Lower leg skin (tissue), 4 donors: ENCODE measurements around the gene SGIP1. TPM values are rescaled to one million over a fixed set of nuclear protein-coding genes. Genes with fewer than 3 reads are reported as not detected.

Experiments
- DNase-seq, 2 donors: peaks; one replicate each; pipeline ENCODE4 v3.0.0-alpha.2; 2019; ENCODE audit warnings: low spot score in 2 of 2
- H3K4me3 ChIP-seq: fragments of 200-600 bp; sonication (generic); 2 replicates; pipeline ENCODE4 v1.5.1; 2017; ENCODE audit warnings: mild to moderate bottlenecking, low read depth; ENCODE audit not compliant: poor library complexity, severe bottlenecking
- POLR2A ChIP-seq, 2 donors: fragments of 450-650 bp; IDR thresholded peaks; one replicate each; pipeline ENCODE4 v1.6.1; 2016 to 2017; ENCODE audit warnings: antibody characterized with exemption in 2 of 2, mild to moderate bottlenecking in 1 of 2, moderate library complexity in 1 of 2
- WGBS, 2 donors: methylation state at CpG; one replicate each; pipeline ENCODE4 v1.1.5; 2018; 5-methylcytosine and 5-hydroxymethylcytosine counted together
- intact Hi-C: fragments of 100-400 bp; cut with DNase I; formaldehyde crosslinking; loops from one replicate; pipeline ENCODE4 v1.15.0; 2023; ENCODE audit warnings: low total_unique reads
- total RNA-seq, 4 donors: library from RNA; depleted of rRNA; stranded (reverse); fragments of >200 nt; gene quantifications; one replicate each; pipeline ENCODE4 v1.1.0, GENCODE V29; 2016
- TF ChIP-seq, protein P1 (sequence below), 3 donors: fragments of 450-650 bp; IDR thresholded peaks; one replicate each; pipeline ENCODE4 v1.5.1; 2016; ENCODE audit warnings: antibody characterized with exemption in 3 of 3, mild to moderate bottlenecking in 3 of 3, moderate library complexity in 2 of 3

SGIP1 gene
- total RNA-seq, 4 donors from 2014 or later: 0.39 to 7.0 (median 2.4) TPM

GRCh38 chr1:66518654-66519053 lies 15.3 kb upstream of the SGIP1 start:
- 77 to 79% methylated on average over 2 of the region's 2 CpGs for whole genome bisulfite sequencing, 2 donors
- H3K4me3 ChIP-seq: no peak overlapping the region
- TF ChIP-seq POLR2A (IDR thresholded peaks at IDR 0.05): no peak
- TF ChIP-seq, protein P1, sequence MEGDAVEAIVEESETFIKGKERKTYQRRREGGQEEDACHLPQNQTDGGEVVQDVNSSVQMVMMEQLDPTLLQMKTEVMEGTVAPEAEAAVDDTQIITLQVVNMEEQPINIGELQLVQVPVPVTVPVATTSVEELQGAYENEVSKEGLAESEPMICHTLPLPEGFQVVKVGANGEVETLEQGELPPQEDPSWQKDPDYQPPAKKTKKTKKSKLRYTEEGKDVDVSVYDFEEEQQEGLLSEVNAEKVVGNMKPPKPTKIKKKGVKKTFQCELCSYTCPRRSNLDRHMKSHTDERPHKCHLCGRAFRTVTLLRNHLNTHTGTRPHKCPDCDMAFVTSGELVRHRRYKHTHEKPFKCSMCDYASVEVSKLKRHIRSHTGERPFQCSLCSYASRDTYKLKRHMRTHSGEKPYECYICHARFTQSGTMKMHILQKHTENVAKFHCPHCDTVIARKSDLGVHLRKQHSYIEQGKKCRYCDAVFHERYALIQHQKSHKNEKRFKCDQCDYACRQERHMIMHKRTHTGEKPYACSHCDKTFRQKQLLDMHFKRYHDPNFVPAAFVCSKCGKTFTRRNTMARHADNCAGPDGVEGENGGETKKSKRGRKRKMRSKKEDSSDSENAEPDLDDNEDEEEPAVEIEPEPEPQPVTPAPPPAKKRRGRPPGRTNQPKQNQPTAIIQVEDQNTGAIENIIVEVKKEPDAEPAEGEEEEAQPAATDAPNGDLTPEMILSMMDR (IDR thresholded peaks at IDR 0.05): no peak
- intact Hi-C loops: no loop called here
- no peak for DNase-seq

GRCh38 chr1:66519992-66520391 lies 14.0 kb upstream of the SGIP1 start:
- DNase-seq: no peak
- no peak overlapping the region for H3K4me3 ChIP-seq
- TF ChIP-seq, protein P1 (IDR thresholded peaks at IDR 0.05): no peak
- TF ChIP-seq POLR2A (IDR thresholded peaks at IDR 0.05): no peak
- intact Hi-C loops: no loop called here
- 86 to 87% methylated on average over 3 of the region's 3 CpGs for WGBS, 2 donors

DNA sequence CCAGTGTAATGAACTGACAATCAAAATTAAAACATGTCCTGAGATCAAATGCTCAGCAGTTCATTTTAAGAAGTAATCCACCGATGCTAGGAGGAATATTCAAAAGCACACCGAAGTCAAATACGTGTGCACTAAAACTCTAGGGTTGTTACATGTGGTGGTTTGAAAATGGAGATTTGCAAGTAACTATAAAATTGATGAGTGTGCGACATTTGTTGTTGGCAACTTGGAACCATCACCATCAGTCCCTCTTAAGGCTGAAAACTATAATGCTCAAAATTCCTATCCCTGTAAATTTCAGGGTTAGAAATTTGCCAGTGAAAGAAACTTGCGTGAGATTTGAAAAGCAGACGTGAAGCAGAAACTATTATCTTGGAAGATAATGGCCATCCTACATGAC lies 13.3 kb upstream of the SGIP1 start:
- WGBS, 2 donors: 77 to 94% methylated on average over 6 of the region's 6 CpGs
- intact Hi-C loops: no loop called here
- H3K4me3 ChIP-seq: no peak overlapping the region
- no peak for DNase-seq
- TF ChIP-seq, protein P1 (IDR thresholded peaks at IDR 0.05): no peak
- no peak for TF ChIP-seq POLR2A (IDR thresholded peaks at IDR 0.05)

- DNase-seq: no peak
- no peak overlapping the region for H3K4me3 ChIP-seq
- WGBS, 2 donors: 90% methylated on average over 3 of the region's 3 CpGs
- intact Hi-C loops: no loop called here
- TF ChIP-seq POLR2A (IDR thresholded peaks at IDR 0.05): no peak
- TF ChIP-seq, protein P1 (IDR thresholded peaks at IDR 0.05): no peak
These were observed 12.1 kb upstream of the SGIP1 start for GRCh38 chr1:66521721-66522365.

GRCh38 chr1:66523562-66523961 lies 10.4 kb upstream of the SGIP1 start:
- no peak for DNase-seq
- TF ChIP-seq, protein P1 (IDR thresholded peaks at IDR 0.05): no peak
- TF ChIP-seq POLR2A (IDR thresholded peaks at IDR 0.05): no peak
- no peak overlapping the region for H3K4me3 ChIP-seq
- intact Hi-C loops: no loop called here

GRCh38 chr1:66525086-66525485 lies 8.9 kb upstream of the SGIP1 start:
- DNase-seq: no peak
- no peak overlapping the region for H3K4me3 ChIP-seq
- TF ChIP-seq, protein P1 (IDR thresholded peaks at IDR 0.05): no peak
- TF ChIP-seq POLR2A (IDR thresholded peaks at IDR 0.05): no peak
- intact Hi-C loops: no loop called here
- WGBS, 2 donors: 94 to 97% methylated on average over 1 of the region's 1 CpG
